Adipose tissue (tissue), 3 donors: ENCODE measurements around the gene RAB25. TPM values are rescaled to one million over a fixed set of nuclear protein-coding genes. Genes with fewer than 3 reads are reported as not detected.
"Not testable (repeated sequence)": the region's sequence is repeated elsewhere in the genome, so short reads cannot be mapped to it uniquely, and the experiment has no call there.

Source experiments
- H3K27ac ChIP-seq: one replicate; pipeline ENCODE4 v1.5.1; 2013; ENCODE audit warnings: low read depth, low read length
- WGBS, 3 donors: extraction: QIAGEN DNeasy Blood & Tissue Kit; methylation state at CpG; one replicate each; pipeline ENCODE4 v1.1.7; 2013; 5-methylcytosine and 5-hydroxymethylcytosine counted together
- polyA plus RNA-seq, 3 donors: library from polyadenylated mRNA; stranded (reverse); fragments of 200-250 nt; gene quantifications; one replicate each; pipeline ENCODE4 v1.2.3, GENCODE V29; 2013
- donor health status: healthy with polysubstance abuse.
- donor health status: Bipolar disorder and iron deficiency.
- donor health status: healthy.

The RAB25 gene
- polyA plus RNA-seq, 3 donors: 0.56 to 58.7 (median 11.8) TPM

- no peak overlapping the region for H3K27ac ChIP-seq
- 74 to 91% (median 84%) methylated on average over 6 of the region's 6 CpGs for WGBS, 3 donors
These were observed 47.8 kb downstream of the RAB25 start for GRCh38 chr1:156108664-156109241.

GRCh38 chr1:156110252-156110651 is 49.3 kb downstream of the RAB25 start:
- WGBS, 3 donors: 80 to 88% (median 82%) methylated on average over 2 of the region's 2 CpGs
- no peak overlapping the region for H3K27ac ChIP-seq

- 58 to 75% (median 71%) methylated on average over 4 of the region's 4 CpGs for WGBS, 3 donors
- no peak overlapping the region for H3K27ac ChIP-seq
These were observed 50.5 kb downstream of the RAB25 start for GRCh38 chr1:156111355-156111962.

GRCh38 chr1:156112276-156113137 is 51.5 kb downstream of the RAB25 start:
- WGBS, 3 donors: 72 to 79% (median 74%) methylated on average over 10 of the region's 10 CpGs

GRCh38 chr1:156113282-156113950 is 52.5 kb downstream of the RAB25 start:
- H3K27ac ChIP-seq: peak overlapping the region; percentile 8
- WGBS, 3 donors: 51 to 55% (median 53%) methylated on average over 4 of the region's 4 CpGs

More at GRCh38 chr1:156112276-156113137, 51.5 kb downstream of the RAB25 start:
- no peak overlapping the region for H3K27ac ChIP-seq

GRCh38 chr1:156114101-156114918 is 53.4 kb downstream of the RAB25 start, which contains the start of gene LMNA:
LMNA (plus strand) TSS chr1:156114711; CDS start chr1:156114919, 208 bp downstream.
- 1% methylated on average over 28 to 37 of the region's 37 CpGs for WGBS, 3 donors
- peak within 1 kb of the TSS; percentile 93 for H3K27ac ChIP-seq

- H3K27ac ChIP-seq: peak overlapping the region; percentile 93
- 0 to 1% (median 0%) methylated on average over 48 to 49 of the region's 49 CpGs for WGBS, 3 donors
These were observed 54.1 kb downstream of the RAB25 start for GRCh38 chr1:156114919-156115513.

GRCh38 chr1:156115514-156116374 is 54.8 kb downstream of the RAB25 start:
- WGBS, 3 donors: 3 to 9% (median 7%) methylated on average over 19 of the region's 19 CpGs
- H3K27ac ChIP-seq: peak overlapping the region; percentile 93

GRCh38 chr1:156116731-156117130 is 55.8 kb downstream of the RAB25 start:
- WGBS, 3 donors: 54 to 84% (median 56%) methylated on average over 5 of the region's 5 CpGs
- H3K27ac ChIP-seq: not testable (repeated sequence)

- WGBS, 3 donors: 57 to 64% (median 60%) methylated on average over 13 of the region's 13 CpGs
- no peak overlapping the region for H3K27ac ChIP-seq
These were observed 56.6 kb downstream of the RAB25 start for GRCh38 chr1:156117414-156118176.

- 15 to 54% (median 35%) methylated on average over 8 of the region's 8 CpGs for WGBS, 3 donors
- H3K27ac ChIP-seq: no peak overlapping the region
These were observed 57.4 kb downstream of the RAB25 start for GRCh38 chr1:156118177-156118868.

GRCh38 chr1:156119503-156120209 is 58.7 kb downstream of the RAB25 start:
- H3K27ac ChIP-seq: no peak overlapping the region
- WGBS, 3 donors: 33 to 70% (median 38%) methylated on average over 3 of the region's 3 CpGs
